Forelimb muscle (tissue), 1 donor: Measurements from ENCODE around the gene RPL4. TPM values are rescaled to one million over a fixed set of nuclear protein-coding genes. Genes with fewer than 3 reads are reported as not detected.
"Not testable (repeated sequence)": the region's sequence is repeated elsewhere in the genome, so short reads cannot be mapped to it uniquely, and the experiment has no call there.

Source experiments
- DNase-seq: peaks from one replicate; pipeline ENCODE4 v3.0.0-alpha.2; 2013; ENCODE audit warnings: low read depth
- polyA plus RNA-seq: library from polyadenylated mRNA; unstranded; fragments of 120-200 nt; gene quantifications from one replicate; pipeline ENCODE4 v1.2.1, GENCODE V29; 2013; ENCODE audit not compliant: insufficient read length

RPL4 gene
- polyA plus RNA-seq, result 6,035 TPM

DNA sequence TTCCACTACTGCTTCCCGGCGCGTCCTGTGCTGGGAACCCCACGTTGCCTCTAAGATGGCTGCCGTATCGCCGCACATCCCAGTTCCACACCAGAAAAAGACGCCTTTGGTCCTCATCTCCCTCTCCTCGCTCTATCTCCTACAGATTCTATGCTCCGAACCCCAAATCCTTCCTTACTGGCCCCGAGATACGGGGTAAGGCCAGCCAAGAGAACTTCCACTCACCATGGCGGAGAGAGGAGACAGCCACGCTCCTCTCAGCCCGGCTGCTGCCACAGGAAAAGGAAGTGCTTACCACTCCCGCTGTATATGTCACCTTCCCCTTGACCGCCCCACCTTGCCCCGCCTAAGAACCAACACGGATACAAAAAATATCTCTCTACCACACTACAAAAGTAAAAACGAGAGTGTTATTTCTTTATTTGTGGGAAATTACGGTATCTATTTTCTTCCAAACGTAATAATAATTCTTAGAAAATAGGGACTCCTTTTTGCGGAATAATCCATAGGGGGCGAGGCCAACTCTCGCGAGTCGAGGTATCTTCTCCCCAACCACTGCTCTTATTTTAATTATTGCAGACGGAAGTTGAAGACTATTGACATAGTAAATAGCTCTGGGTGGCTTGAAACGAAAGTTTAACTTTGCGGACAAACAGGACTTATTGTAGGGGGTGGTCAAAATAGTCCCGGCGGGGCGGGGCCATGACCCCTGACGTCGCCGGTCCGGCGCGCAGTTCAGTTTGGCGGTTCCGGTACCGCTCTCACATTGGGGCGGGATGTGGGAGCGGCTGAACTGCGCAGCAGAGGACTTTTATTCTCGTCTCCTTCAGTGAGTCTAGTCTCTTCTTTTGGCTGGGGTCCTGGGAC is at the start of gene RPL4, which contains the start of gene ZWILCH:
TSS of gene RPL4 (minus strand) at position 293 of the 867 bp plus-strand sequence. CDS start at position 228, 65 bp downstream.
TSS of gene ZWILCH (plus strand) at position 764 of the 867 bp plus-strand sequence. CDS start at position 777, 13 bp downstream.
- peak; percentile 67 for DNase-seq

- DNase-seq, result no peak
These were observed 40.6 kb upstream of the RPL4 start for GRCh38 chr15:66545255-66545654.

DNA sequence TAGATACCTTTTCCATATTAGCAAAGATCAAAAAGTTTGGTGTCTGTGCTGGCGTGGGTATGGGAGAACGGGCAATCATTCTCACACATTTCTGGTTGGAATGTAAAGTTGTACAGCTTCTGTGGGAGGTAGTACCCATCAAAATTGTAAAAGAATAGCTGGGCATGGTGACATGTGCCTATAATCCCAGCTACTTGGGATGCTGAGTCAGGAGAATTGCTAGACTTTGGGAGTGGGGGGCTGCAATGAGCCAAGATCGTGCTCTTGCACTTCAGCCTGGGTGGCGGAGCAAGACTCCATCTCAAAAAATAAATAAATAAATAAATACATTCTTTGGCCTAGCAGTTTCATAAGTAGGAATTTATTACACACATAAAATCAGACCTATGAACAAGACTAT is 38.2 kb upstream of the RPL4 start:
- no peak for DNase-seq

GRCh38 chr15:66535056-66535455 is 30.4 kb upstream of the RPL4 start:
- DNase-seq, result no peak

- no peak for DNase-seq
These were observed 20.2 kb upstream of the RPL4 start for GRCh38 chr15:66524838-66525237.

- DNase-seq, result no peak
These were observed 19.3 kb upstream of the RPL4 start for GRCh38 chr15:66523926-66524325.

GRCh38 chr15:66515901-66516322 is 11.3 kb upstream of the RPL4 start:
- DNase-seq, result no peak

- DNase-seq, result no peak
These were observed 9.9 kb upstream of the RPL4 start for GRCh38 chr15:66514586-66514985.

- no peak for DNase-seq
These were observed 3.7 kb upstream of the RPL4 start for GRCh38 chr15:66508293-66508883.

DNA sequence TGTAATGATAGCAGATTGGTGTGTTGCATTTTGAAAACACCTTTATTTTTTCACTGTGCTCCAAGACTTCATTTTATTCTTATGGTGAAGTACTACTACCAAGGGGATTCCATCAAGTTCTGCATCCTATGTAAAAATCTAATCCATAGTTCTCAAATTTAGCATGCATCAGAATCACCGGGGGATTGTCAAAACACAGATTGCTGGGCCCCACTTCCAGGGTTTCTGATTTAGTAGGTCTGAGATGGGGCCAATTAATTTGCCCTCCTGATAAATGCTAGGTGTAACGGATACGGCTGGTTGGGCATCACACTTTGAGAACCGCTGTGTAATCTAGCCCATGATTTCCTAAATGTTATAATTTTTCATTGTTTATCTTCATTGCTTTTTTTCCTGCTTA is 1.2 kb upstream of the RPL4 start:
- no peak for DNase-seq

GRCh38 chr15:66505430-66505811 is 766 bp upstream of the RPL4 start:
- no peak for DNase-seq

GRCh38 chr15:66503780-66504562 is 684 bp downstream of the RPL4 start:
- DNase-seq, result no peak

DNA sequence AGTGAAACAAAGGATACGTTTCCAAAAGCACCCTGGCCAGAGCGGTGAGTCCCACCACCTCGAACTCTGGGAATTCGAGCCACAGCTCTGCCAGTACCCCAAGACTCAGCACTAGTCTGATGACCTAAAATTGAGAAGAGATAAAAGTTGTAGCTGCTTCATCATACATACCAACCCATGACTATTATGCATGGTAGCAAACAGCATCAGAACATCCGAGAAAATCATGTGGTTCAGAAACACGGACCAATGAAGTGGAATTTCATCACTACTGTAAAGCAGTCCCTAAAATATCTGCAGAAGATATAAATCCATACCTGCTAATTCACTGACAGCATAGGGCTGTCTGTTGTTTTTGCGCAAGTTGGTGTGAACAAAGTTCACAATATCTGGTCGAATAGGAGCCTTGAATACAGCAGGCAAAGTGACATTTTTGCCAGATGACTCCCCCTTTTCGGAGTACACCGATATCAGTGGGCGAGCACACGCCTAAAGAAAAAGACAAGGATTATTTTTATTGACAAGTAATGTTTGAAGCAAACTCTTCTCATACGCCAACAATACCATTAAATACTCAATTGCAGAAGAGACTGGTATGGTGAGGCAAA is 1.5 kb downstream of the RPL4 start:
- not testable (repeated sequence) for DNase-seq

DNA sequence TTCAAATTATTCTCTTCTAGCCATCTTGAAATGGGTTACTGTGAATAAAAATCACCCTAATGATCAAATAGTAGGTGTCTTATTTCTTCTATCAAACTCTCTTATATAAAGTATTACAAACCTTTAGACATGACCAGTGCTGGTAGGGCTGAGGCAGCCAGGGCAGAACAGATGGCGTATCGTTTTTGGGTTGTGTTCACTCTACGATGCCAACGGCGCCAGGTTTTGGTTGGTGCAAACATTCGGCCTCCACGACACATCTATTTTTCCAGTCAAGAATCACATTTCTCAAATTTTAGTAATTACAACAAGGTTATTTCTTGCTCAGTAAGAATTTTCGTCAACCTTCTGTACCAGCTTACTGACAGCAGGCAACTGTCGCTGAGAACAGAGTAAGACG is 2.2 kb downstream of the RPL4 start:
- no peak for DNase-seq

DNA sequence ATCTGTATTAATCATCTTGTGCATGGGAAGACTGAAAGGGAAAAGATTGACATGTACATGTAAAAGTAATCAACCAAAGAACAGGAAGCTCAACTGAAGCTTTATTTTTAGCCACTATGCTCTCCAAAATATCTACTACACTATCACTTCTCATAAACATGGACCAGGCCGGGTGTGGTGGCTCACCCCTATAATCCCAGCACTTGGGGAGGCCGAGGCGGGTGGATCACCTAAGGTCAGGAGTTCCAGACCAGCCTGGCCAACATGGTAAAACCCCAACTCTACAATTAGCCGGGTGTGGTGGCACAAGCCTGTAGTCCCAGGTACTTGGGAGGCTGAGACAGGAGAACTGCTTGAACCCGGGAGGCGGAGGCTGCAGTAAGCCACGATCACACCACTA is 4.3 kb downstream of the RPL4 start:
- DNase-seq, result not testable (repeated sequence)

- peak; percentile 19 for DNase-seq
These were observed 5.9 kb downstream of the RPL4 start for GRCh38 chr15:66498501-66499386.

DNA sequence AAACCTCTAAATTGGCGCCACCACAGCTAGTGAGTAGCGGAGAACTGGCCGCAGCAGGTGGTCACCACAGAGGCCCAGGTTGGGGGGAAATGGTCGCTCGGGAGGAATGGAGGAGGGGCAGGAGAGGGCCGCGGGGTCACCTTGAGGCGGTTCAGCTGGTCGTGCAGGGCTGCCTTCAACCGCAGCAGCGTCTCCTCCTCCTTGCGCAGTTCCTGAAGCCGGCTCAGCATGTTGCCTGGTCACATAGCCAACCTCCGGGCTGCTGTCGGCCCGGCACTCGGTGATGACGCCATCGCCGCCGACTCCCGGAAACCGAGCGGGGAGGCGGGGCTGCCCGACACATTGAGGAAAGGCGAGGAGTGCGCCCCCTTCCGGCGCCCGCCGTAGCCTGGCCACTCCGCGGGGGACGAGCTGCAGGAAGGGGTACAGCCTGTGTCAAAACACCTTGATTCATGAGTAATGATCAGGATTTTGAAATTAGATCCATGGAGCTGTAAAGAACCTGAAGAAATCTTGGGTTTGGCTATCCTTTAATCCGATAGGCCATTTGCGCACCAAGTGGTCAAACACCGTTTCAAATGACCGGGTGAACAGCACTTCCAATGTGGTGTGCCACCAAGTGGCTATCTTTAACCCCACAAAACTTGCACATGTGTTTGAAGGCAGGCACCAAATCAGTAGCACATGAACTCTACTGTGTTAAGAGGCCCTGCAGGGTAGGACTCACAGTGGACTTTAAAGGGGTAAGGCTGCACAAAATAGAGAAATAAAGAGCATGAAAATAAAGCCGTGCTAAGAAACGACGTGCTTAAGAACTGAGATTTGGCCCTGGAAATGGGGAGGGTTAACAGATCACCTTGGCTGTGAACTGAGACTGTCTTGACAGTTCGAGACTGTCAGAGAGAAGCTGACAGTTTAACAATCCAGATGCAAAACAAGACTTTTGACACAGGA is 6.9 kb downstream of the RPL4 start, which contains the start of gene SNAPC5:
TSS of gene SNAPC5 (minus strand) at position 261 of the 954 bp plus-strand sequence. CDS start at position 230, 31 bp downstream.
- DNase-seq, result peak; percentile 76

- no peak for DNase-seq
These were observed 7.6 kb downstream of the RPL4 start for GRCh38 chr15:66496951-66497501.

DNA sequence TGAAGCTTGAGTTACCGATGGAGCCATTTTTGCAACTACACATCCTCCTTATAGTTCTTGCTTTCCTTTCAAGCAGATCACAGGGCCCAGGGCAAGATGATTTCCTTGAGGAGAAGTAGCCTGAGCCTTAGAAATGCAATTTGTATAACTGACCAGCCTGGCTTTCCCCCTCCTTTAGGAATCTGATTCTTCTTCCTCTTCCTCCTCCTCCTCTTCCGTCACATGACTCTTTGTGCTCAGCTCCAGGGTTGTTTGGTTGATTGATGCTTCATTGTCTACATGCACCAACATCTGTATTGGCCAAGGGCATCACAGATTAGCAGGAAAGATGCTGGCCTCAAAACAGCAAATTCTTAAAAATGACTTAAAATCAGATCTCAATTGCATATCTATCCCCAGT is 10.4 kb downstream of the RPL4 start:
- DNase-seq, result no peak
